GM23338 (cell line): ENCODE results near the gene DOCK10. TPM values are rescaled to one million over a fixed set of nuclear protein-coding genes. Genes with fewer than 3 reads are reported as not detected.

Experiments
- ATAC-seq: fragments of 200-7000 bp; cut with Tn5 transposase; 3 replicates; pipeline ENCODE4 v1.9.1; 2020
- DNase-seq: peaks from one replicate; pipeline ENCODE4 v3.0.0-alpha.2; 2015; ENCODE audit warnings: low spot score
- H2AFZ ChIP-seq: fragments of 200-600 bp; sonication (generic); 2 replicates; pipeline ENCODE4 v1.8.0; 2016; ENCODE audit warnings: antibody characterized with exemption, mild to moderate bottlenecking, moderate library complexity
- H3F3A ChIP-seq: fragments of 200-600 bp; sonication (generic); replicated peaks from 2 replicates; pipeline ENCODE4 v1.8.0; 2017; ENCODE audit warnings: antibody characterized with exemption, mixed run types, low read depth
- H3K27ac ChIP-seq: fragments of 200-600 bp; sonication (generic); 2 replicates; pipeline ENCODE4 v1.6.1; 2016; ENCODE audit warnings: low read depth
- H3K27me3 ChIP-seq: fragments of 200-600 bp; sonication (generic); 2 replicates; pipeline ENCODE4 v1.8.0; 2016; ENCODE audit warnings: mild to moderate bottlenecking, mixed run types, moderate library complexity; ENCODE audit not compliant: insufficient read depth
- H3K36me3 ChIP-seq: fragments of 200-600 bp; sonication (generic); 2 replicates; pipeline ENCODE4 v1.8.0; 2016; ENCODE audit warnings: mild to moderate bottlenecking; ENCODE audit not compliant: insufficient read depth
- H3K4me1 ChIP-seq: fragments of 200-600 bp; sonication (generic); 2 replicates; pipeline ENCODE4 v1.8.0; 2016; ENCODE audit warnings: mild to moderate bottlenecking, moderate library complexity; ENCODE audit not compliant: insufficient read depth
- H3K4me2 ChIP-seq: fragments of 200-600 bp; sonication (generic); 2 replicates; pipeline ENCODE4 v1.7.1; 2017; ENCODE audit warnings: mixed run types
- H3K4me3 ChIP-seq: fragments of 200-600 bp; sonication (generic); 2 replicates; pipeline ENCODE4 v1.6.1; 2016; ENCODE audit warnings: mixed run types
- H3K79me2 ChIP-seq: fragments of 200-600 bp; sonication (generic); replicated peaks from 2 replicates; pipeline ENCODE4 v1.8.0; 2017; ENCODE audit warnings: mild to moderate bottlenecking; ENCODE audit not compliant: insufficient read depth
- H3K9me2 ChIP-seq: fragments of 200-600 bp; sonication (generic); 2 replicates; pipeline ENCODE4 v1.8.0; 2017; ENCODE audit not compliant: insufficient read depth
- H4K20me1 ChIP-seq: fragments of 200-600 bp; sonication (generic); replicated peaks from 2 replicates; pipeline ENCODE4 v1.8.0; 2017; ENCODE audit warnings: mild to moderate bottlenecking; ENCODE audit not compliant: insufficient read depth
- H3K27ac Mint-ChIP-seq: 2 replicates; pipeline ENCODE4 v1.8.0; 2020; ENCODE audit warnings: inconsistent platforms, mild to moderate bottlenecking, moderate library complexity, mixed read lengths
- H3K27me3 Mint-ChIP-seq: 3 replicates; pipeline ENCODE4 v1.8.0; 2022; ENCODE audit warnings: low read depth, mild to moderate bottlenecking, moderate library complexity, mixed read lengths, inconsistent platforms; ENCODE audit not compliant: insufficient read depth, poor library complexity
- H3K36me3 Mint-ChIP-seq: 3 replicates; pipeline ENCODE4 v1.8.0; 2021; ENCODE audit warnings: low read depth, mild to moderate bottlenecking, inconsistent platforms, moderate library complexity, mixed read lengths
- H3K4me1 Mint-ChIP-seq: 3 replicates; pipeline ENCODE4 v1.8.0; 2020; ENCODE audit warnings: mild to moderate bottlenecking, inconsistent platforms, mixed read lengths
- H3K4me3 Mint-ChIP-seq: 3 replicates; pipeline ENCODE4 v1.8.0; 2021; ENCODE audit warnings: moderate library complexity, mild to moderate bottlenecking, inconsistent platforms, mixed read lengths
- H3K9me3 Mint-ChIP-seq: 3 replicates; pipeline ENCODE4 v1.8.0; 2020; ENCODE audit warnings: moderate library complexity, mild to moderate bottlenecking, inconsistent platforms, mixed read lengths
- CREB1 ChIP-seq: fragments of 250-450 bp; sonication (Bioruptor Pico); IDR thresholded peaks from 2 replicates; pipeline ENCODE4 v1.5.0; 2020; ENCODE audit warnings: low read depth, mild to moderate bottlenecking, moderate library complexity
- CTCF ChIP-seq, 2 experiments: fragments of 200-600 bp in 1 of 2; sonication (generic) in 1 of 2; conservative IDR thresholded peaks; 2 replicates each; pipeline versions ENCODE4 v1.5.1 to v1.6.1; 2016 to 2017; ENCODE audit warnings: antibody characterized with exemption in 2 of 2, low read depth in 2 of 2, mild to moderate bottlenecking in 2 of 2, moderate library complexity in 1 of 2
- ETS1 ChIP-seq: IDR thresholded peaks from 2 replicates; pipeline ENCODE4 v1.6.1; 2016; ENCODE audit warnings: antibody characterized with exemption
- EZH2 ChIP-seq: fragments of 200-600 bp; sonication (generic); IDR thresholded peaks from one replicate; pipeline ENCODE4 v1.8.0; 2017; ENCODE audit warnings: antibody characterized with exemption, mild to moderate bottlenecking, low read depth; ENCODE audit not compliant: unreplicated experiment
- EZH2phosphoT487 ChIP-seq: fragments of 200-600 bp; sonication (generic); IDR thresholded peaks from one replicate; pipeline ENCODE4 v1.8.1; 2018; ENCODE audit warnings: antibody characterized with exemption; ENCODE audit not compliant: unreplicated experiment
- JUNB ChIP-seq: IDR thresholded peaks from one replicate; pipeline ENCODE4 v1.6.1; 2016; ENCODE audit warnings: antibody characterized with exemption; ENCODE audit not compliant: unreplicated experiment
- NANOG ChIP-seq: IDR thresholded peaks from 2 replicates; pipeline ENCODE4 v1.6.1; 2016; ENCODE audit warnings: antibody characterized with exemption, borderline replicate concordance
- POLR2AphosphoS5 ChIP-seq: IDR thresholded peaks from 2 replicates; pipeline ENCODE4 v1.6.1; 2016; ENCODE audit warnings: antibody characterized with exemption, low read depth
- REST ChIP-seq: IDR thresholded peaks from one replicate; pipeline ENCODE4 v1.6.1; 2018; ENCODE audit warnings: antibody characterized with exemption; ENCODE audit not compliant: unreplicated experiment
- STAT1 ChIP-seq: IDR thresholded peaks from one replicate; pipeline ENCODE4 v1.6.1; 2016; ENCODE audit warnings: antibody characterized with exemption; ENCODE audit not compliant: unreplicated experiment
- ZNF114 ChIP-seq: fragments of 250-450 bp; sonication (Bioruptor Pico); IDR thresholded peaks from 2 replicates; pipeline ENCODE4 v1.5.0; 2020; ENCODE audit warnings: mild to moderate bottlenecking, moderate library complexity
- ZNF331 ChIP-seq: fragments of 250-450 bp; sonication (Bioruptor Pico); IDR thresholded peaks from 2 replicates; pipeline ENCODE4 v1.5.0; 2020; ENCODE audit warnings: low read depth, mild to moderate bottlenecking, moderate library complexity
- polyA plus RNA-seq: library from polyadenylated mRNA; unstranded; fragments of >200 nt; fragmentation: Nextera tagmentation; extraction: Ambion mirVana; gene quantifications from 2 replicates; pipeline ENCODE4 v1.2.1, GENCODE V29; 2016
- total RNA-seq: library from RNA; depleted of rRNA; stranded (reverse); fragments of >200 nt; shearing (Covaris generic); gene quantifications from 2 replicates; pipeline ENCODE4 v1.2.3, GENCODE V29; 2014
- TF ChIP-seq, protein P1 (sequence below): fragments of 250-450 bp; sonication (Bioruptor Pico); IDR thresholded peaks from 2 replicates; pipeline ENCODE4 v1.5.0; 2020; ENCODE audit warnings: mild to moderate bottlenecking, moderate library complexity

Gene DOCK10
- total and polyA plus RNA-seq, 2 experiments from 2014 or later: 1.0 to 1.7 TPM

DNA sequence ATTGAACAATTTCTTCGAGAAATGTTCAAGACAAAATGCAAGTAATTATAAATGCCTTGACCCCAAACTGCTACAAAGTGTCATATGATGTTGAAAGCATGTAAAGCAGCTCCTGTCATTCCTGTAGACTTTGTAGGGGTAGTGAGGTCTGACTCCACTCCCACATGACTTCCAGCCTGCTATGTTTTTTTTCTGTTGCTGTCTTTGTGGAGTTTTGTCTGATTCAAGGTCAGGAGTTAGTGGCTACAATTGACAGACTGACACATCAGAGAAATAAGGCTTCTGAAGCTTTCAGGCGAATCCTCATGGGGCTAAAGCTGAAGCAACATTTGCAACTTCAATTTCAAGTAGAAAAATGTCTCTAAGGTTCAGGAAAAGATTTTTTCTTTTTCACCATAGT lies 262.2 kb downstream of the DOCK10 start:
- Mint-ChIP-seq H3K27me3 (no peaks in the 10 kb centered on the region), H3K4me3 (no peak overlapping the region), H3K36me3 (no peaks in the 10 kb centered on the region), H3K9me3 (no peaks in the 10 kb centered on the region), H3K4me1 (peaks cover 6% of the 10 kb centered on the region), H3K27ac (no peak overlapping the region)
- ATAC-seq: no peak
- Histone ChIP-seq H3K9me2 (0 out of 2 replicates have a peak, but pooled peaks cover 2% of the 10 kb centered on the region), H2AFZ (no peak overlapping the region), H3F3A (no peaks in the 10 kb centered on the region), H3K4me3 (no peak overlapping the region), H3K79me2 (no peaks in the 10 kb centered on the region), H3K4me2 (no peak overlapping the region), H3K27me3 (no peaks in the 10 kb centered on the region), H3K4me1 (peaks cover 7% of the 10 kb centered on the region; the same call in 1 of the 2 replicates), H3K36me3 (no peaks in the 10 kb centered on the region), H4K20me1 (no peaks in the 10 kb centered on the region), H3K27ac (no peak overlapping the region)
- TF ChIP-seq EZH2: no peak
- TF ChIP-seq ZNF114 (CRISPR knock-in tag): no peak
- TF ChIP-seq STAT1: no peak
- TF ChIP-seq NANOG: no peak
- no peak for TF ChIP-seq POLR2AphosphoS5
- TF ChIP-seq JUNB: no peak
- no peak for TF ChIP-seq ZNF331 (CRISPR knock-in tag)
- TF ChIP-seq ETS1: no peak
- no peak for TF ChIP-seq CTCF (conservative IDR thresholded peaks at IDR 0.05; ENCODE audit: low read depth in 2 of 2)
- no peak for TF ChIP-seq EZH2phosphoT487
- TF ChIP-seq, protein P1, sequence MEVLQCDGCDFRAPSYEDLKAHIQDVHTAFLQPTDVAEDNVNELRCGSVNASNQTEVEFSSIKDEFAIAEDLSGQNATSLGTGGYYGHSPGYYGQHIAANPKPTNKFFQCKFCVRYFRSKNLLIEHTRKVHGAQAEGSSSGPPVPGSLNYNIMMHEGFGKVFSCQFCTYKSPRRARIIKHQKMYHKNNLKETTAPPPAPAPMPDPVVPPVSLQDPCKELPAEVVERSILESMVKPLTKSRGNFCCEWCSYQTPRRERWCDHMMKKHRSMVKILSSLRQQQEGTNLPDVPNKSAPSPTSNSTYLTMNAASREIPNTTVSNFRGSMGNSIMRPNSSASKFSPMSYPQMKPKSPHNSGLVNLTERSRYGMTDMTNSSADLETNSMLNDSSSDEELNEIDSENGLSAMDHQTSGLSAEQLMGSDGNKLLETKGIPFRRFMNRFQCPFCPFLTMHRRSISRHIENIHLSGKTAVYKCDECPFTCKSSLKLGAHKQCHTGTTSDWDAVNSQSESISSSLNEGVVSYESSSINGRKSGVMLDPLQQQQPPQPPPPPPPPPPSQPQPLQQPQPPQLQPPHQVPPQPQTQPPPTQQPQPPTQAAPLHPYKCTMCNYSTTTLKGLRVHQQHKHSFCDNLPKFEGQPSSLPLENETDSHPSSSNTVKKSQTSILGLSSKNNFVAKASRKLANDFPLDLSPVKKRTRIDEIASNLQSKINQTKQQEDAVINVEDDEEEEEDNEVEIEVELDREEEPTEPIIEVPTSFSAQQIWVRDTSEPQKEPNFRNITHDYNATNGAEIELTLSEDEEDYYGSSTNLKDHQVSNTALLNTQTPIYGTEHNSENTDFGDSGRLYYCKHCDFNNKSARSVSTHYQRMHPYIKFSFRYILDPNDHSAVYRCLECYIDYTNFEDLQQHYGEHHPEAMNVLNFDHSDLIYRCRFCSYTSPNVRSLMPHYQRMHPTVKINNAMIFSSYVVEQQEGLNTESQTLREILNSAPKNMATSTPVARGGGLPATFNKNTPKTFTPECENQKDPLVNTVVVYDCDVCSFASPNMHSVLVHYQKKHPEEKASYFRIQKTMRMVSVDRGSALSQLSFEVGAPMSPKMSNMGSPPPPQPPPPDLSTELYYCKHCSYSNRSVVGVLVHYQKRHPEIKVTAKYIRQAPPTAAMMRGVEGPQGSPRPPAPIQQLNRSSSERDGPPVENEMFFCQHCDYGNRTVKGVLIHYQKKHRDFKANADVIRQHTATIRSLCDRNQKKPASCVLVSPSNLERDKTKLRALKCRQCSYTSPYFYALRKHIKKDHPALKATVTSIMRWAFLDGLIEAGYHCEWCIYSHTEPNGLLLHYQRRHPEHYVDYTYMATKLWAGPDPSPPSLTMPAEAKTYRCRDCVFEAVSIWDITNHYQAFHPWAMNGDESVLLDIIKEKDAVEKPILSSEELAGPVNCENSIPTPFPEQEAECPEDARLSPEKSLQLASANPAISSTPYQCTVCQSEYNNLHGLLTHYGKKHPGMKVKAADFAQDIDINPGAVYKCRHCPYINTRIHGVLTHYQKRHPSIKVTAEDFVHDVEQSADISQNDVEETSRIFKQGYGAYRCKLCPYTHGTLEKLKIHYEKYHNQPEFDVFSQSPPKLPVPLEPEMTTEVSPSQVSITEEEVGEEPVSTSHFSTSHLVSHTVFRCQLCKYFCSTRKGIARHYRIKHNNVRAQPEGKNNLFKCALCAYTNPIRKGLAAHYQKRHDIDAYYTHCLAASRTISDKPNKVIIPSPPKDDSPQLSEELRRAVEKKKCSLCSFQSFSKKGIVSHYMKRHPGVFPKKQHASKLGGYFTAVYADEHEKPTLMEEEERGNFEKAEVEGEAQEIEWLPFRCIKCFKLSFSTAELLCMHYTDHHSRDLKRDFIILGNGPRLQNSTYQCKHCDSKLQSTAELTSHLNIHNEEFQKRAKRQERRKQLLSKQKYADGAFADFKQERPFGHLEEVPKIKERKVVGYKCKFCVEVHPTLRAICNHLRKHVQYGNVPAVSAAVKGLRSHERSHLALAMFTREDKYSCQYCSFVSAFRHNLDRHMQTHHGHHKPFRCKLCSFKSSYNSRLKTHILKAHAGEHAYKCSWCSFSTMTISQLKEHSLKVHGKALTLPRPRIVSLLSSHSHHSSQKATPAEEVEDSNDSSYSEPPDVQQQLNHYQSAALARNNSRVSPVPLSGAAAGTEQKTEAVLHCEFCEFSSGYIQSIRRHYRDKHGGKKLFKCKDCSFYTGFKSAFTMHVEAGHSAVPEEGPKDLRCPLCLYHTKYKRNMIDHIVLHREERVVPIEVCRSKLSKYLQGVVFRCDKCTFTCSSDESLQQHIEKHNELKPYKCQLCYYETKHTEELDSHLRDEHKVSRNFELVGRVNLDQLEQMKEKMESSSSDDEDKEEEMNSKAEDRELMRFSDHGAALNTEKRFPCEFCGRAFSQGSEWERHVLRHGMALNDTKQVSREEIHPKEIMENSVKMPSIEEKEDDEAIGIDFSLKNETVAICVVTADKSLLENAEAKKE (CRISPR knock-in tag): no peak
- TF ChIP-seq CREB1 (CRISPR knock-in tag): no peak
- no peak for TF ChIP-seq REST
- no peak for DNase-seq
